Inflammatory macrophage treated with lipopolysaccharide for 1 hour (primary cell): ENCODE results near the gene CPTP.

Experiments
- DNase-seq, 2 donors: peaks; one replicate each; pipeline ENCODE4 v3.0.0-alpha.2; 2020 to 2022

The CPTP gene

DNA sequence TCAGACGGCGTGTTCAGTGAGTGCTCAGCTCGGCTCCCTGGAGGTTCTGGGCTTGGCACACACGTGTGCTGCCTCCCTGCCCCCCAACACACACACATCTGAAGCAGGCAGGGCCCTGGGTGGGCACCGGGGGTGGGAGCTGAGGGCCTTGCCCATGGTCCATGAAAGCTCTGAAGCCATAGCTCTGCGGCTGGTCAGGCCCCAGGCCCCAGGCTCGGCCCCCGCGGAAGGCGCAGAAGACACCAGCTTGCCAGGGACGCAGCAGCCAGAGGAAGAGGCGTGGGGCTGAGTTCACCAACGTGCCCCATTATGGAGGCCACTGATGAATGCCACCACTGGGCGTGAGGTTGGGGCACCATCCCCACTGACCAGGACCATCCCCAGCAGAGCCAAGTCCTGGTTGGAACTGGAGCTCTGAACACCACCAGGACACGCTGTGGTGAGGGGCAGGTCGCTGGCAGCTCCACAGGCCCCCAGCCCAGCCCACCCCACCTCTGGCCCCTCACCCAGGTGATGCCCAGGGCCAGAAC is 46.2 kb downstream of the CPTP start:
- no peak for DNase-seq

DNA sequence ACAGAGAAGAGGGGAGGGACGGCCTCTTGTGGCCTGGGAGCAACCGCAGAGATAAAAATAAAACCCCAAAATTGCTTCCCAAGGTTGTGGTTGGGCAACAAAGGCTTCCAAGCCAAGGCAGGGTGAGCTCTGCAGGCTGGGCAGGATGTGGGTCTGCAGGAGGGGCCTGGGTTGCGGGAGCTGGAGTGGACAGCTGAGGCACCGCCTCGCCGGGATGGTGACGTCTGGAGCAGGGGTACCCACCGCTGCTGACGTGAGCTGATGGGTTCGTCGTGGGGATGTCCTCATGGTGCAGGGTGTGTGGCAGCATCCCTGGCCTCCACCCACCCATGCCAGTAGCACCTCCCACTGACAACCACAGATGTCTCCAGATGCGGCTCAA is 46.8 kb downstream of the CPTP start:
- no peak for DNase-seq

DNA sequence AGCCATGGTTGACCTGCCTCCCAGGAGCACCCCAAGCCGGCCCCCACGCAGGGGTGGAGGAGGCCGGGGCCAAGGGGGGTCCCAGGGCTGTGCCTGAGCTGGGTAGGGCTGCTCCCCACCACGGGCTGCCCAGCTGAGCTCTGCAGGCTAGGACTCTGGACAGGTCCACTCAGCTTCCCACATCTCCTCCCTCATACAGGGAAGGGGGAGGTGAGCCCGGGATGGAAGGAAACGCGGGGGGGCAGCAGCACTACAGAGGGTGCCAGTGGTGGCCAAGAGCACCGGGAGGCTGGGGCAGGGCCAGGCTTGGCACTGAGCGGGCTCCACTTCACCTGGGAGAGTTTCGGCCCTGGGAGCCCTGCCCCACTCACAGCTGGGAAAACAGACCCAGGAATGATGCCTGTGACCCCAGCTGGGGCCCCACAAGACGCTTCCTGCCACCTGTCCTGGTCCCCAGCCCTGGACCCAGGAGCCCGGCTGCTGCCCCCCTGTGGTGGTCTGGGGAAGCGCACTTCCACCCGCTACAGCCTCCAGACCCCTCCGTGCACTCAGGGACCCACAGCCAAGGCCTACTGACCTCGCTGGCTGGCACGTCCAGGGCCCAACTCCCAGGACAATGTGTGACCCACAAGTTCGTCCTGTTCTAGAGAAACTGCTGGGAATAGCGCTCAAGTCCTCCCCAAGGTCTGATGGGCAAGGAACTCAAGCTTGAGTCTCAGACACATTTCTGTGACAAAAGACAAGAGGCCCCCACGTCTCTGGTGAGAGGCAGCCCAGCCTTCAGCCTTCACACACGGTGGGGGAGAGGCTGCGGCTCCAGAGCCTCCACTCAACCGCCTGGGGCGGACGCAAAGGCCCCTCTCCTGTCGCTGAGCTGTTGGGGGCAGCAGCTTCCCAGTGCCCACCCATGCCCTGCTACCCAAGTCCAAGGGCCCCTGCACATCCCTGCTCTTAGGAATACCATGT is 47.4 kb downstream of the CPTP start:
- peak; percentile 22 to 79 for DNase-seq

DNA sequence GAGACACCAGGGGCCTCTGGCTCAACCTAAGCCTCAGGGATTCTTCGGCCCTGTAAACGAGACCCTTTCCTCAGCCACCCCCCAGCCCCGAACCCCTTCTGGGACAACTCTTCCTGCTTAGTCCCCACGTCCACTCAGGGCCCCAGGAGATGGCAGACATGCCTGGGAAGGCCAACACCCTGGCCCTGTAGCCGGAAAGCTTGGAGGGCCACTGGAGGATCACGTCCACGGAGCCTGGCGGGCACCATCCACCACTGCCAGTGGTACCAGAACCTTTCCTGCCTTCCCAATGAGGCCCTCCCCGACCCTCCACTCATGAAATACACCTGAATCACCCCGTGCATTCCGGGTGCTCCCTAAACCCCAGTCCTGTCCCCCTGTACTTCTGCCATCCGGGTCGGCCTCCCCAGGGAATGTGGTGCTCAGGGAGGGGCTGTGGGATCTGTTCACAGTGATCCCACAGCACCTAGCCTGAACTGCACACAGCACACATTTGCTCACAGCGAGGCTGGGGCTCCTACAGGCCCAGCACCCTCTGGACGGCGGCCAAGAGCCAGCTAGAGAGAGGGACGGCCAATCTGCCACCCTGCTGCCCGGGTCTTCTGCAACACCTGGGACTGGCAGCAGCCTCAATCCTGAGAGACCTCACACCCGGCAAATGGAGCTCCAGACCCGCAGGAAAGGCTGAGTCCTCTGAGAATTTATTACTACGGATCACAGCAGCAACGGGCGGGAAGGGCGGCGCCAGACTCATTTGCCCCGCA is 48.6 kb downstream of the CPTP start:
- no peak for DNase-seq

DNA sequence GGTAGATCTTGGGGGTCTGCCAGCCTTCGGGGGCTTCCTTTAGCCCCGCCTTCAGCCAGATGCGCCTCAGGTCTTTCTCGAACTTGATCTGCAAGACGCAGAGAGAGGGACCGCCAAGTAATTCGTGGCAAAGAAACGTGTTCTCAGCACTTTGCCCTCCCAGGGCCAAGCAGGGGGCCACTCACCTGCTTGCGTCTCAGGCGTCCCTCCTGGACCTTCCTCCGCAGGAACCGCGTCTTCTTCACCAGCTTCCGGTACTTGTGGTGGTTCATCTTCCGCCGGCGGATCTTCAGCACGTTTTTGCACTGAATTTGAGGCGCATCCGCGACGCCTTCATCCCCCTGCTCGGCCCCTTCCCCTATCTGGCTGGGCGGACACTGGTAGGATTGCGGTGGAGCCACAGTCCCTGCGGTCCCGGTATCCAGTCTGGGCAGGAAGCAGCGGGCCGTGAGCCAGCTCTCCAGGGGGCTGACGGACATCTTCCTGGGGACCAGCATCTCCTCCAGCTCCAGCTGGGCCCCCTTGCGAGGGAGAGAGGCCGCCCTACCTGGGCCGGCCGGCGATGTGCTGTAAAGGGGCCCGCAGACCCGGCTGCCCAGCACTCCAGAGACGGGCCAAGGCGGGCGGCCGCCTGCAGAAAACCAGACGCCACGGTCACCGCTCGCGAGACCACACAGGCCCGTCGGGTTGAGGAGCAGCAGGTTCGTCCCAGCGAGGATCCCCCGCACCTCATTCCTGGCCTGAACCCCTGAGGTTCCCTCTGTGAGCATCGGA is 49.4 kb downstream of the CPTP start:
- DNase-seq: no peak

DNA sequence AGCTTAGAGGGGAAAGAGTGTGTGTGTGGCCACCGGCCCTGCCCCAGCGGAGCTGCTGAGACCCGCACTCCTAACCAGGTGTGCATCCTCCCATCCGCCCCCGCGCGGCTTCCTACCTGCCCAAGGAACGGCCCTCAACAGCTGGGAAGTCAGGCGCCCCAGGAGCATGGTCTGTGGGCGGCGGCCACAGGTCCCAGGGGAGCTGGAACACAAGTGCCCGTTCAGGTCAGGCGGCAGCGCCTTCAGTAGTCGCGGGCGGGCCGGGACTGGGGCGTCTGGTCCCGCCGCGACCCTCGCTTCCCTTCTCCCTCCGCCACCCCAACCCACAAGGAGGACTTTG is 50.0 kb downstream of the CPTP start:
- DNase-seq: no peak

DNA sequence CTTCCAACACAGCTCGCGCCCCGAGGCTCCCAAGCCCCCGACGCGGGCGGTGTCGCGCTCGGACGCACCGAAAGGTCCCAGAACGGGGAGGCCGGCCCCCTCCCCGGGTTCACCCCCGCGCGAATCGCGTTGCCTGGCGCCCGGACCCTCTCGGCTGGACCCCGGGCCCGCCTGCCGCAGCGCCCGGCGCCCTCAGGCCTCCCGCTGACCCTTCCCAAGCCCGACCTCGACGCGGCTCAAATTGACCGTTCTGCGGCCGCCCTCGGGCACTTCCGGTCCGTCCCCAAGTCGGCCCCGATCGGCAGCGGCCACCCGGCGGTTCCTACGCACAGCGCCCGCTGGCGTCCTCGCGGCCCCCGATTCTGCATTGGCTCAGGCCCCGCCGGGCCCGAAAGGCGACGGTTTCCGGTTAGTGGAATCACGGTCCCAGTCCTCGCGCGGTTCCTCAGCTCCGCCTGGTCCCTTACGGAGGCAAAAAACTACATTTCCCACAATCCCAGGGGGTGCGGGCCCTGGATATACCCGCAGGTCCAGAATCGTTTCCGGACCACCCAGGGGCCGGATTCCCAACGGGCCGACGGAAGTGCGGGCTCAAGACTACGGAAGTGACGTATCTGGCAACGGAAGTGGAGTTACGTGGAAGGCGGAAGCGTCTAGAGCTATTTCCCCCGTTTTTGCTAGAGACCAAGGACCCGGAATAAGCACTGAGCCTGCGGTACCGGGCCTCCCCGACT is 50.5 kb downstream of the CPTP start, which contains the start of gene AURKAIP1:
Gene AURKAIP1 (minus strand): TSS at position 279 of the 734 bp plus-strand sequence. CDS start 451 bp downstream, outside the sequence.
- peak; percentile 100 for DNase-seq

DNA sequence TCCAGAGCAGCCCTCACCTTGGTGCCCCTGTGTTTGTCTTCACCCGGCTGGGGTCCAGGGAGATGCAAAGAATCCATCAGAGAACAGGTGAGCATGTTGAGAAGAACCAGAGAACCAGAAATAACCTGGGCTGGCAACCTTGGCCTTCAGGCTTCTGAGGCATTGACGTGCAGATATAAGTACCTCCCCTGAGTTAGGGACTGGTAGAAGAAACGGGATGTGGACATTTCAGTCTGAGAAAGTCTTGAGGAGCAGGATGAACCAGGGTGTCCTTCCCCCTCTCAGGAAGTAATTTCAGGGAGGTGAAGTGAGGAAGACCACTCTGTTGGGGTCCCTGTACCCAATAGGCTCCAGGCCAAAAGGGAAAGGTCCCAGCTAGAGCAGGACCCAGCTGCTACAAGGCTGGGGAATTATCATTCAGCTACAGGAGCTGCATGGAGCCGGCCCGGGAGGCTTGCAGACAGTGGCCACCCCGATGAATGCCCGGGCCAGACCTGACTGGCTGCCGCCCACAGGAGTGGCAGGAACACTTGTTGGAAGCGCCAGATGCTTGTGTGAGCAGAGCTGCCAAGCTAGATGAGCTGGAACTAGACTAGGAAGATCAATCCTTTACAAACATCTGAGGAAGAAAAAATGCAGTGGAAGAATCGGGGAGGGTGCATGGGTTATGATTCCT is 52.1 kb downstream of the CPTP start:
- DNase-seq: no peak

DNA sequence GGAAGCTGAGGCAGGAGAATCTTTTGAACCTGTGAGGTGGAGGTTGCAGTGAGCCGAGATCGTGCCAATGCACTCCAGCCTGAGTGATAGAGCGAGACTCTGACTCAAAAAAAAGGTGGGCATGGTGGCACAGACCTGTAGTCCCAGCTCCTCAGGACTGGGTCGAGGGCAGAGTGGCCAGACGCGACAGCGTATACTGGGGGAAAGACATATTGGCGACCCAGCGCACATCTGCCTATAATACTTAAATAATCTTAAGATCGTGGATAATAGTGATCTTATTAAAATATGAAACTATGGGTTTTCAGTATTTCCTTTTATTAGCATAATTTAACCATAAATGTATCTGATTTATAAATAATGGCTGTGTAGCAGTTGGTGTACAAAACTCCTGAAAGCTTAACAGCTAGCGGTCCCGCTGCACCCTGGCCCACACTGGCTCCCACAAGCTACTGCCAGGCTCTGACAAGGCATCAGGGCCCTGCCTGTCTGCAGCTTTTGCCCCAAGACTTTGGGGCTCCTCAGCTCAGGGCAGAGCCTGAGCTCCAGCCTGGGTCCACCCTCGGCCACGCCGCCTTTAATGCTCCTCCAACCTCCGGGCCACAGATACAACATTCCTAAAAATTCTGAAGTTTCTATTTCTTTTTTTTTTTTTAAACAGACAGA is 53.1 kb downstream of the CPTP start:
- no peak for DNase-seq
